HG03457 (cell line): ENCODE data around the gene APBA2.
"Not testable (repeated sequence)": the region's sequence is repeated elsewhere in the genome, so short reads cannot be mapped to it uniquely, and the experiment has no call there.

ENCODE experiments used
- ATAC-seq: cut with Tn5 transposase; IDR thresholded peaks from one replicate; pipeline ENCODE4 v1.9.1; 2021; ENCODE audit warnings: moderate number of reproducible peaks; ENCODE audit not compliant: unreplicated experiment

Gene APBA2

DNA sequence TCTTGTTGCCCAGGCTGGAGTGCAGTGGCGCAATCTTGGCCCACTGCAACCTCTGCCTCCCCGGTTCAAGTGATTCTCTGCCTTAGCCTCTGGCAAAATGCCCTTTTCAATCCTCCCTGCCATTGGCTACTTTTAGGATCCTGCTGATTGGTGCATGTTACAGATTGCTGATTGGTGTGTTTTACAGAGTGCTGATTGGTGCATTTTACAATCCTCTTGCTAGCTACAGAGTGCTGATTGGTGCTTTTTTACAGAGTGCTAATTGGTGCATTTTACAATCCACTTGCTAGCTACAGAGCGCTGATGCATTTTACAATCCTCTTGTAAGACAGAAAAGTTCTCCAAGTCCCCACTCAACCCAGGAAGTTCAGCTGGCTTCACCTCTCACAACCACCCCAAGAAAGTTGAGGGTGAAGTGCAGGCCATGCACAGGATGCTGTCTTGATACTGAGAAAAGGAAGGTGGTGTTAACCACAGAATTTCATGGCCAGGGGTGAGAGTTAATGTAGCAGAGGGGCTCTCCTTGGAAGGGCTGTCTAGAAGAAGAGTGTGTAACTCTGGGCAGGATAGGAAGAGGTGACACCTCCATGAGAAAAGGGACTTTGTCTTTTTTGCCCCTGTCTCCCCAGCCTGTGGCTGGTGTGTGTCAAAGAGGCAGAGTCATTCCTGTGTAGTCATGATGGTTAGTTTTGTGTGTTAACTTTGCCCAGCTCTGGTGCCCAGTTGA is 145.9 kb downstream of the APBA2 start:
- no peak for ATAC-seq

DNA sequence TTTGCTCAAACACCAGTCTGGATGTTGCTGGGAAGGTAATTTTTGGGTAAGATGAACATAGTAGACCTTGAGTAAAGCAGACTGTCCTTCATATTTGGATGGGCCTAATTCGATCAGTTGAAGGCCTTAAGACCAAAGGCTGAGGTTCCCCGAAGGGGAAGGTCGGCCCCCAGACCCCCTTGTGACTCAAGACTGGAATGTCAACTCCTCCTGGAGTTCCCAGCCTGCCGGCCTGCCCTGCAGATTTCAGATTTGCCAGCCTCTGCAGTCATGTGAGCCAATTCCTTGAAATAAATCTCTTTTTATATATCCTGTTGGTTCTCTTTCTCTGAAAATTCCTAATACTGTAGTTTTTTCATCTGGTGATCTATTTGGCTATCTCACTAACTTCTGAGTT is 146.5 kb downstream of the APBA2 start:
- no peak for ATAC-seq

DNA sequence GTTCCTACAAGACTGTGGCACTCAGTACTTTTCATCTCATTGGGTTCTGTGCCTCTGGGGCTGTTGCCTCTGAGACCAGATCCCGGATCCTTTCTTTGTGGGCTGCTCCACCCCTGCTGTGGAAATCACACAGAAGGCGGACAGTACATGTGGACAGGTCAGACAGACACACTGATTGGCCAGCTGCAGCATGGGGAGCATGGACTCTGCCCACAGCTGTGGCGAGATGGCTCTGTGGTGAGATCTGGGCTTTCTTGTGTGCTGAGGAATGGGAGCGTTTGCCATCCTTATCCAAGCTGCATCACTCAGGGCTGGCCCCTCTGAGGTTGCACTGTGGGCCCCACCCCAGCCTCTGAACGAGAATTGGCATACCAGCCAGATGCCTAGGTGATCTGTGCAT is 147.0 kb downstream of the APBA2 start:
- no peak for ATAC-seq

DNA sequence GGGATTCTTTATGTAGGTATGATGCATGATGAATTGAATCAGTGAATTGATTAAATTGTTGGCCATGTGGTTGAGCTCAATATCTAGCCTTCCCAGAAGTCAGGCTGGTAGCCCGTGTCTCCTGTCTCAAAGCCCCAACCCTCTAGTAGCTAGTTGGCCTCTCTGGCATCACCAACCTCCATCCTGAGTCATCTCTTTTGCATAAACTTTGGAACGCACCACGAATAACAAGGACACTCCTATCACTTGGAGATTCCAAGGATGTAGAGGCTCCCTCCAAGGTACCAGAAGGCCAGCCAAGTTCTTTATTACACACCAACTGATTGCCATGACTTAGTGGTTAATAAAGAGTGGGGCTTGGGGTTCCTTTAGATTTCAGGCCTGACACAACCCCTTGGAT is 148.4 kb downstream of the APBA2 start:
- no peak for ATAC-seq

DNA sequence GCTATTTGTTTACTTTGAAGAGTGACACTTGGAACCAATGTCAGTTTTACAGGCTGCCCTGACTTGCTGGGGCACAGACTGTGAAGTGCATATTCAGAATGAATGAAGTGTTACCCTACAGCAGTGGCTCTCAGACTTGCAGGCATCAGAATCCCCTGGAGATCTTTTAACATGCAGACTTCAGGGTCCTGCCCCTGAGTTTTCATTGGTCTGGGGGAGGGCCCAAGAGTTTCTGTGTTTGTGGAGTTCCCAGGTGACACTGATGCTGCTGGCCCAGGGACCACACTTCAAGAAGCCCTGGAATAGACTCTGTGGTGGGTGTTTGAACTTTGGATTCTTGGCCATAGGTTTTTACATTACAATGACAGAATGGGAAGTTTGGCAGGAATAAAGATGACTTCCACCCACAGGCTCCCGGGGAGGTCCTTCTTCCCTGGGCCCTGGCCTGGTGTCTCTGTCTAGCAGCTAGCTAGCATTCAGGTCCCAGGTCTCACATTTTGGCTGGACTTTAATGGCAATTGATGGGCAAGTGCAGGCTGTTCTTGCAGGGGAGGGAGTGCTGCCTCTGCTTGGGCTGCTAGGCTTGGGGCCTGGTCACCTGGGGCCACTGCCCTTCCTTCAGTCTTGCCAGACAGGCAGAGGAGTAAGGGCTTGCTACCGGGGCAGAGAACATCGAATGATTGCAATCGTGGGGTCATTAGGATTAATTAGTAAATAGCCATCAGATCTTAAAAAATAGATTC is 149.0 kb downstream of the APBA2 start:
- no peak for ATAC-seq

DNA sequence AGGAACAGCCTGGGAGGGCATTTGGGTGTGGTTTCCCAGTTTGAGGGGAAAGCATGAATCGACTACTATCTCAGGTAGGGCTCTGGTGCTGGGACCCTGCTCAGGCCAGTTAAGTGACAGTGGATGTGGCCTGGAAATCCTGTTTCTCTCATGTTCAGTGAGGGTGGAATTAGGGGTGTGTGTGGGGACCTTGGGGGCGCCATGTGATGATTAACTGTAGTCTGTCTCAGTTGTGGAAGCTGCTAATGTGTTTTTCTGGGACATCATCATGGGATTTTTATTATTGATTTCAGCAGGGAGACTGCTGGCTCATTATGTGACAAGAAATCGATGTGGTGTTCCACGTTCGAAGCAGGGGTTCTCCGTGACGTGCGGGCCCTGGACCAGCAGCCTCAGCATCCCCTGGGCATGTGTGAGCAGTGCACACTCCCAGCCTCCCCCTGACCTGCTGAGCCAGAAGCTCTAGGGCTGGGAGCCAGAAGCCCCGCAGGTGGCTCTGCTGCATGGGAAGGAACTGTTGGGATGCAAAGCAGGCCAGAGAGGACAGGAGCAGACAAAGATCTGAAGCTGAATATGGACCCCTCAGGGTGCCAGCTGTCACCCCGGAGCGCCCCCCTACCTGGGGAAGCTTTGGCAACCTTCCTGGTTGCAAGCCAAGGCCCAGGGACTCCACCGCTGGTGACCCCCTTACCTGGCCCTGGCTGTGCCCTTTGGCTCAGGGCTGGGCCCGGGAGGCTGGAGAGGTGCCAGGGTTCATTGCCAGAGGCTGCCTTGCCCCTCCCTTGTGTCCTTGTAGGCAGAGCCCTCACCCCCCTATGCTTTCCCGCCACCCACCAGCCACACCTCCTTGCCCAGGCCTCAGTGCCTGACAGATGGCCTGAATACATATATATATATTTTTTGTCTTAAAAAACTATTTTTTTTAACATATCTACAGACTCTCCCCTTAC is 149.8 kb downstream of the APBA2 start:
- ATAC-seq, result no peak

DNA sequence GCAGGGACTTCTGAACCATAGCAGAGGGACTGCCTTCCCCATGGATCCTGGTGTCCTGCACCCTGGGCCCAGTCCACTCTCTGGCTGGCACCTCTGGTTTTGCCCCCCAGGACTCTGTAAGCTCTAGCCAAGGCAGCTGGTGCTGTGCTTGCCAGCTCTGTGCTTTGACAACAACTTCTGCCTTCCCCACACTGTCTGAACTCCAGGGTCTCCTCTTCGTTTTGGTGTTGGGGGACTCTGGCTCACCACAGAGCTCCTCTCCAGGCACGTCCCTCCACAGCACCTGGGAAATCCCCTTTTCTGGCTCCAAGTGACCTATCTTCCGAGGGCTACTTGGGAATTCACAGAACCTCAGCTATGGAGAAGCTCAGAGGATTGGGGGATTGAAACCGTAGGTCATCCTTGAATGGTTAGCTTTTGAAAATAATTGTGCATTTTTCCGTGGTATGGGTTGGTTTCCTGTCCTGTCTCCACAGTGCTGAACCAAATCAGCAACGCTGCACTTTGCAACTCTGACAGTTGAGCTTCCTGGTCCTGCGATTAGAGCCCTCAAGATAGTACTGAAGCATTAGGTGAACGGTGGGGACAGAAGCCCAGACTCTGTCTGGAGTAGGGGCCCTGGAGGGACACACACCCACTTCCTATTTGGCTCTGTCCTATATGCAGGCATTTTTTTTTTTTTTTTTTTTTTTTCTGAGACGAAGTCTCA is 152.4 kb downstream of the APBA2 start:
- no peak for ATAC-seq

DNA sequence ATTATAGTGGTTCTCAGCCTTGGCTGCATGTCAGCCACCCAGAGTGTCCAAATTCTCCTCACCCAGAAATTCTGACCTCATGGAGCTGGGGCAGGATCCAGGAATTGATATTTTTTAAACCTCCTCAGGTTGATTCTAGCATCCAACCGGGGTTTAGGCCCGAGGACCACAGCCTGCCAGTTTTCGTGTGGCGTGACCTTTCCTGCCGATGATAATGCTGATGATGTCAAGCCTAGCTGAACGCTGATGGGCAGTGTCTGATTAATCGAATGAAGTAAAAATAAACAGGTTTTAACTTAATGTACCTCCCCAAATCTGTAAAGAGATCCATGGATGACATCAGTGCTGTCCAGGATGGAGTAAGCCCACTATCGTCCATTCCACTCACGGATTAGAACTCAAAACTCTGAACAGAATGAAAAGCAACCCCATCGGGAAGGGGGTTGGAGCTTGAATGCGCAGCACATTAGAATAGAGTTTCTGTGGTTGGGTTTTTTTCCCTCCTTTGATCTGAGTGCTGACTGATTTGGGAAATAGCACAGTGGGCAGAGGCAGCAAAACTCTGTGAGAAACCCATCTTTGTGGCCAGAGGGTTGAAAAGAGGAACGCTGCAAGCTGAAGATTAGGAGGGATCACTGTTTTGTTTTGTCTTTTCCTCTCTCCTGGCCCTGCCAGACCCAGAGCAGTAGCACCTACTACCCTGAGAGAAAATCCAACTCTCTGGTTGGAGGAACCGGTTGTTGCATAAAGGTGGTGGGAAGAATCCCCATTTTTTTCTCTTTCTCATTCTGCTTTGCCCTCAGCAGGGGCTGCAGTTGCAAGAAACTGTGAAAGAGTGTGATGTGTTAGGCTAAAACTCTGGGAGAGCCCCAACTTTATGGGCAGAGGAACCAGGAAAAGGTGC is 153.9 kb downstream of the APBA2 start:
- ATAC-seq, result no peak

DNA sequence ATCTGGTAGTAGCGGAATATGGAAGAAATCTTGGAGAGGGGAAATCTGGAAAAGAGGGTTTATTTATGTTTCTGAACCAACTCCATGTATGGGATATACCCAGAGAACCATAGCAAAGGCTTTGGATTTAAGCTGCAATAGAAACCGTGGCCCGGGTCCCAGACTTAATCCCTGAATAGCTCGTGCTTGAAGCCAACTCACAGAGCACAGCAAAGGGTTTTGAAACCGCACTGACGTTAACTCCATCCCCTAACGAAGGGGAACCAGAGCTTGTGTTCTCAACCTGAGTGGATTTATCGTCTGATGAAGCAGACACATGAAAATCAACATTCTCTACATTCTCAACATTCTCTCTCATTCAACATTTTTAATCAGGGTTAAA is 154.6 kb downstream of the APBA2 start:
- ATAC-seq, result no peak

DNA sequence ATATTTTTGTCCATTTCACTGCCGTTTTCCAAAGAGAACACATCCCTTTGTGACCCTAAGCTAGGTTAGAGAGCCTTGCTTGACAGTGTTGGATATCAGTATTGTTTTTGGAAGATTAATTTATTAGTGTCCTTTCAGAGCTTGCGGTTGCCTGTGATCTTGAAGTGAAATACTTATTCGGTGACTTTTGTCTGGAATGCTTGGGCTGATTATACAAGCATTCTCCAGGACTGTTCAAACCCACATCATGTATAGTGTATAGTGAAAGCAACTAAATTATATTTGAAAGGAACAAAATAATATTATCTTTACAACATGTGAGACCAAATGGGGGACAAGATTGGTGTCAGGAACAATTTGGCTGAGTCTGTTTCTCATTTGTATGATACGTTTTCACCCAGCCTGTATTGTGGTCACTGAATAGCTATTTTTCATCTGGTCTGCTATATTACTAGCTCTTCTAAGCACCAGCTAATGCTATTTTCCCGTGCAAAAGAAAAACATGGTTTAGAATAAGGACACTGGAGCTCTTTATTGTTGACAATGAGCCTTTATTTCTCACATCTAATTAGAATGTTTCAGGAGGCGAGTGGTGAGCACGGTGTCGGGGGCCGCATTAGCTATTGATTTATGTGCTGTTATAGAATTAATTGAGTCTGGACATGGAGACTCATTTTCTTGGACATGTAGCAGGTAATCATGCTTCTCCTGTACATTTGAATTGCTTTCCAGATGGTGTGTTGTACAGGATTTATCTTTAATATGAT is 158.1 kb downstream of the APBA2 start:
- no peak for ATAC-seq

DNA sequence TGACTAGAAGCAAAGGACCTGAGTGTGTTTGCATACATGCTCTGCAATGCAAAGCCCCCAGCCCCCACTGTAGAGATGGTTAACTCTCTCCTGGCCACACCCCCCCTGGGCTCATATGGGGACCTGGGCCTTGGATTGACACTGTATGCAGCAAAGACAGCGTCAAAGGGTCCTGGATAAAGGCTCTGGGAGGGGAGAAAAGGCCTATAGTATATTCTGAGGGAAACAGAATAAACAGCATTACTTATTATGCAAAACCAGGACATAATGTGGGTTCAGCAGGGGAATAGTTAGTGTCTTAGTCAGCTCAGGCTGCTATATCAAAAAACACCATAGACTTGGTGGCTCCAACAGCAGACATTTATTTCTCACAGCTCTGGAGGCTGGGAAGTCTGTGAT is 158.7 kb downstream of the APBA2 start:
- ATAC-seq, result no peak

DNA sequence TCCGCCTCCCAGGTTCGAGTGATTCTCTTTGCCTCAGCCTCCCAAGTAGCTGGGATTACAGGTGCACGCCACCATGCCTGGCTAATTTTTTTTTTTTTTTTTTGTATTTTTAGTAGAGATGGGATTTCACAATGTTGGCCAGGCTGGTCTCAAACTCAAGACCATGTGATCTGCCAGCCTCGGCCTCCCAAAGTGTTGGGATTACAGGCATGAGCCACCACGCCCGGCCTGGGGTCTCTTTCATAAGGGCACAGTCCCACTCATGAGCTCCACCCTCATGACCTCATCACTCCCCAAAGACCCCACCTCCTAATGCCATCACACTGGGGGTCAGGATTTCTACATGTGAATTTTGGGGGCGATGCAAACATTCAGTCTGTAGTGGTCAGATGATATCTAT is 159.4 kb downstream of the APBA2 start:
- ATAC-seq, result not testable (repeated sequence)

DNA sequence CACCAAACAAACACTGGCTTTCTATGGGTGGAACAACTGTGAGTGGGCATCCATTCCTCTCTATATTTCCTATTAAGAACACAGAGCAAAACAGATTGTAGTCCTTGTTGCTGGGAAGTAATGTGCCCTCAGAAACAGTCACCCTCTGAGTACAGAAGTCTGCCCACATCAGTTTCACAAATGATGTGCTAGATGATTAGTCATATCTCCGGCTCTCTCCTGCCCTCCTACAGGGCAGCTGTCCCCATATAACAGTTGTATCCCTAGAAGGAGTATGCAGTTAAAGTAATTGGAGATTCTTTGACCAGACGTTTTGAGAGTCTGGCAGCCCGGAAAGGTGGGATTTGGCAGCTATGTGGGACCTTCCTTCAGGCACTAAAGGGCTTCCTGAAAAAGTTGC is 159.9 kb downstream of the APBA2 start:
- ATAC-seq, result no peak

DNA sequence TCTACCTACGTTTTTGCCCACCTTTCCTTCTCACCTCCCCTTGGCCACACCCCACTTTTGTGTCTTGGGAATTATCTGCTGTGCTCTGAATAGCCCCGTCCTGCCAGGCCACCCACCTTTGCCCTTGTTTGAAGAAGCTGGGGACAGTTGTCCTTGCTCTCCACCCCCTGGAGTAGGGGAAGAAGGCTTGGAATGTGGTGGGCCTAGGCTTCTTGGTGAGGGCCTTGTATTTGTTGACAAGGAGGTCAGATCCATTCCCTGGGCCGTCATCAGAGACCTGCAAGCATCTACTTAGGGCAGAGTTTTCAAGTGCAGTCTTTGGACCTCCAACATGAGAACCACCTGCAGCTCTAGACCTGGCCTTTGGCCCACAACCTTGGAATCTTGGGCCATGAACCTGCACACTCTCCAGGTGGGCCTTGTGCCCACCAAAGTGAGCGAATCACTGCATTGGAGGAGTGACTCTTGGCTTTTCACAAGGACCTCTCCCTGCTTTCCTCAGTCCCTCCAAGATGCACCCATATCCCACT is 160.6 kb downstream of the APBA2 start:
- no peak for ATAC-seq

DNA sequence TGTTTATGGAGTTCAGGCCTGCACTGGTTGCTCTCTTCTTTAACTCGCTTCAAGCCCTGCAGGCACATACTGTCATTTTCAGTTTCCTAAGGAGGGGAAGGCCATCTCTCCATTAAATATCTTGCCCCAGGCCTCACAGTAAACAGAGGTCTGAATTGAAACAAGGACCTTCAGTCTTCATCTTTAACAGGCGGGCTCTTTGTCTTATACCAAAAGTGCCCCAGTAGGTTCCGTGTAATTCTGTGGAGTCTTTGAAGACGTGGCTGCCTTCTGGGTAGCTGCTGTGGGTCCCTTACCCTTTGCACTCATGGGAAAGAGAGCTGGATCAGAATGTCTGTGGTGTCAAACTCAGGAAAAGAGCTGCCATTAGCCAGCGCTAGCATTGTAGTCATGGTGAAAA is 161.2 kb downstream of the APBA2 start:
- no peak for ATAC-seq

DNA sequence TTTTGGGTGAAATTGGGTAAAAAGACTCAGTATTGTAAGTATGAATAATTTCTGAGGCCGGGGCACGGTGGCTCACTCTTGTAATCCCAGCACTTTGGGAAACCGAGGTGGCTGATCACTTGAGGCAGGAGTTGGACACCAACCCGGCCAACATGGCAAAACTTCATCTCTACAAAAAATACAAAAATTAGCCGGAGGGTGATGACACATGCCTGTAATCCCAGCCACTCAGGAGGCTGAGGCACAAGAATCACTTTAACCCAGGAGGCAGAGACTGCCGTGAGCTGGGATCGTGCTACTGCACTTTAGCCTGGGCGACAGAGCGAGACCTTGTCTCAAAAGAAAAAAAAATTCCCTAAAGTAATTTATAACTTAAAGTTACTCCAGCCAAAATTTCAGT is 162.2 kb downstream of the APBA2 start:
- no peak for ATAC-seq

DNA sequence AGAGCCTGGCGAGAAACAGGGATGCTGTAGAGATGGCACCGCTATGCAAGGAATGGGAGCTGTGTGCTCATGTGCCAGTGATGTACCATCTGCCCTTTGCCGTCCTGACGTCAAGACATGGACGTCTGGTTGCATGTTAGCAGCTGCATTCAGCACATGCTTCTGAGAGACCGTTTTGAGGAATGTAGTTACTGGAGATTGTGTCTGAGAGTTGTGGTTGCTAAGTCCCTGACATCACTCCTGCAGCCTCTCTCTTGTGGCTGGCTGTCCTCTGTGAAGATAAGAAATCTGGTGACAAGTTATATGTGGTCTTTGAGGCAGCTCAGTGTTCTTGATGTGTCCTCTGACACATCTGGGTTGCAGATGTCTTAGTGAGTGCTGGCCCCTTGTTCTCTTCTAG is 165.1 kb downstream of the APBA2 start:
- ATAC-seq, result no peak

DNA sequence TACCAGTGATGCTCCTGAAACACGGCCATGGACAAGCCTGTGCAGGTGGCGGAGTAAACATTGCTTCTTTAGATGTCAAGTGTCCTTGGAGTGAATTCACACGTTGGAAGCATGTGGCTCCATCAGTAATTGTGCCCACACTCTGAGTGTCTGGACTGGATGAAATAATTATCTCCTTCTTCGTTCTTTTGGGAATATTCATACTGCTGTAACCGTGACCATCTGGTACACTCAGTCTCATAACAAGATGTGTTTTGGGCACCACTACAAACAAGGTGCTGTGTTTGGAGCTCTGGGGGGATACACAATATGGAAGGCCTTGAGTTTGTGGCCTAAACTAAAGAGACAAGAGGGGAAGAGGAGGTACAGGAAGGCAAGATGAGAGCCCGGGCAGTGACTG is 165.6 kb downstream of the APBA2 start:
- no peak for ATAC-seq

DNA sequence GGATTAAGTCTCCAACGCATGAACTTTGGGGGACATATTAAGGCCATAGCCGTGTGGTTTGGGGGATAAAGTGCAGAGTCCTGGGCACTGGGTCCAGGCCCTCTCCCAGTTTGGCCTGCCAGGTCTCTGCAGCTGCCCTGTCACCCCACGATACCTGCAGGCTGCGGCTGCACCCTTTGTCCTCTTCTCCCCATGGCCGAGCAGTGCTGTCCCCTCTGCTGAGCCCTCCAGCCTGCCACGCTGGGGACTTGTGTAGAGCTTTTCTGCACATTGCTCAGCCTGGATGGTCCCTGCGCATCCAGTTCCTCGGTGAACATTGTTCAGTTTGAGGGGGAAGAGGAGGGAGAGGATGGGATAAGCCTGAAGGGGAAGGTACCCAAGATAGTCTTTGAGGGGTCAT is 167.2 kb downstream of the APBA2 start:
- ATAC-seq, result no peak
